Fibroblast of skin of abdomen (primary cell): ENCODE data around the gene UBXN1.
"Not testable (repeated sequence)": the region's sequence is repeated elsewhere in the genome, so short reads cannot be mapped to it uniquely, and the experiment has no call there.

Source experiments
- DNase-seq: peaks from one replicate; pipeline ENCODE4 v3.0.0-alpha.2; 2013

UBXN1 gene

GRCh38 chr11:62708392-62708791 is 29.5 kb upstream of the UBXN1 start:
- DNase-seq, result no peak

- DNase-seq, result no peak
Measured at GRCh38 chr11:62707277-62707861, 28.5 kb upstream of the UBXN1 start, which contains the start of the genes BSCL2 and GNG3. Gene BSCL2, minus strand, starts transcription at chr11:62707424. Its CDS starts 229 bp downstream, at chr11:62707195. Gene GNG3, plus strand, starts transcription at chr11:62707676. Its CDS starts 620 bp downstream, at chr11:62708296.

GRCh38 chr11:62706850-62707247 is 28.0 kb upstream of the UBXN1 start:
- DNase-seq, result no peak

- peak; percentile 93 for DNase-seq
Measured at GRCh38 chr11:62705880-62706849, 27.3 kb upstream of the UBXN1 start.

GRCh38 chr11:62705413-62705812 is 26.5 kb upstream of the UBXN1 start:
- DNase-seq, result no peak

GRCh38 chr11:62703921-62704320 is 25.0 kb upstream of the UBXN1 start:
- DNase-seq, result not testable (repeated sequence)

GRCh38 chr11:62702246-62702645 is 23.4 kb upstream of the UBXN1 start:
- no peak for DNase-seq

GRCh38 chr11:62694455-62695167 is 15.7 kb upstream of the UBXN1 start:
- peak; percentile 71 for DNase-seq

GRCh38 chr11:62693624-62694023 is 14.8 kb upstream of the UBXN1 start:
- not testable (repeated sequence) for DNase-seq

- peak; percentile 97 for DNase-seq
Measured at GRCh38 chr11:62689421-62690183, 10.7 kb upstream of the UBXN1 start, which contains the start of gene LRRN4CL. Gene LRRN4CL, minus strand, starts transcription at chr11:62689530. Its CDS starts 1,022 bp downstream, at chr11:62688508.

GRCh38 chr11:62688491-62688890 is 9.6 kb upstream of the UBXN1 start:
- DNase-seq, result no peak

GRCh38 chr11:62687508-62688396 is 8.9 kb upstream of the UBXN1 start:
- no peak for DNase-seq

- no peak for DNase-seq
Measured at GRCh38 chr11:62682518-62682917, 3.6 kb upstream of the UBXN1 start.

GRCh38 chr11:62680825-62681240 is 2.0 kb upstream of the UBXN1 start:
- peak; percentile 78 for DNase-seq

- DNase-seq, result no peak
Measured at GRCh38 chr11:62678433-62678769, 472 bp downstream of the UBXN1 start.

- DNase-seq, result no peak
Measured at GRCh38 chr11:62677714-62678113, 1.2 kb downstream of the UBXN1 start.

GRCh38 chr11:62677156-62677555 is 1.7 kb downstream of the UBXN1 start:
- no peak for DNase-seq

- no peak for DNase-seq
Measured at GRCh38 chr11:62676698-62677097, 2.2 kb downstream of the UBXN1 start.

- not testable (repeated sequence) for DNase-seq
Measured at GRCh38 chr11:62675415-62675814, 3.5 kb downstream of the UBXN1 start.

GRCh38 chr11:62673196-62673525 is 5.7 kb downstream of the UBXN1 start:
- DNase-seq, result no peak
